ENCODE measurements around the gene TSPAN17.

DNA sequence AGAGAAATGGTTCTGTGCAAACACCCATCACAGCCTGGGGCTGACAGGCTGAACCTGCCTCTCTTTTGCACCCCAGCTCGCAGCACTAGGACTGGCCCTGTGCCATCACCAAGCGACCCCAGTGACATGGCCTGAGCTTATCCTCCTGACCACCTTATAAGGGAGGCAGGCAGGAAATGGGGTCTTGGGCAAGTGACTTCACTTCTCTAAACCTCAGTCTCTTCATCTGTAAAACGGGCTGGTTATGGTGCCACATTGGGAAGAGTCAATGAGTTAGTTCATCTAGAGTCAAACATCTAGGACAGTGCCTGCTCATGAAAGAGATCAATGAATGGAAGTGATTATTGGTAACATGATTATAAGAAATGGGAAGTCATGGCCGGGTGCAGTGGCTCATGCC, 23.1 kb upstream of the TSPAN17 start:
- no peak for TF ChIP-seq POLR2AphosphoS5 (IDR thresholded peaks at IDR 0.05; ENCODE audit: low read depth, low read length)
- TF ChIP-seq, protein P1, sequence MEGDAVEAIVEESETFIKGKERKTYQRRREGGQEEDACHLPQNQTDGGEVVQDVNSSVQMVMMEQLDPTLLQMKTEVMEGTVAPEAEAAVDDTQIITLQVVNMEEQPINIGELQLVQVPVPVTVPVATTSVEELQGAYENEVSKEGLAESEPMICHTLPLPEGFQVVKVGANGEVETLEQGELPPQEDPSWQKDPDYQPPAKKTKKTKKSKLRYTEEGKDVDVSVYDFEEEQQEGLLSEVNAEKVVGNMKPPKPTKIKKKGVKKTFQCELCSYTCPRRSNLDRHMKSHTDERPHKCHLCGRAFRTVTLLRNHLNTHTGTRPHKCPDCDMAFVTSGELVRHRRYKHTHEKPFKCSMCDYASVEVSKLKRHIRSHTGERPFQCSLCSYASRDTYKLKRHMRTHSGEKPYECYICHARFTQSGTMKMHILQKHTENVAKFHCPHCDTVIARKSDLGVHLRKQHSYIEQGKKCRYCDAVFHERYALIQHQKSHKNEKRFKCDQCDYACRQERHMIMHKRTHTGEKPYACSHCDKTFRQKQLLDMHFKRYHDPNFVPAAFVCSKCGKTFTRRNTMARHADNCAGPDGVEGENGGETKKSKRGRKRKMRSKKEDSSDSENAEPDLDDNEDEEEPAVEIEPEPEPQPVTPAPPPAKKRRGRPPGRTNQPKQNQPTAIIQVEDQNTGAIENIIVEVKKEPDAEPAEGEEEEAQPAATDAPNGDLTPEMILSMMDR (IDR thresholded peaks at IDR 0.05) = no peak
- no peak for TF ChIP-seq TAF1 (IDR thresholded peaks at IDR 0.05; ENCODE audit: borderline replicate concordance, low read depth, low read length)
